OCI-LY1 (cell line): ENCODE results near the gene CACNG5.

Source experiments
- EZH2 ChIP-seq: fragments of 200-600 bp; sonication (generic), shearing (Covaris generic); IDR thresholded peaks from 2 replicates; pipeline ENCODE4 v1.8.0; 2017; ENCODE audit warnings: borderline replicate concordance, mixed run types, mild to moderate bottlenecking, antibody characterized with exemption, low read length, moderate library complexity, mixed read lengths
- TF ChIP-seq, protein P1 (sequence below): fragments of 200-600 bp; sonication (generic), shearing (Covaris generic); IDR thresholded peaks from 2 replicates; pipeline ENCODE4 v1.5.1; 2017; ENCODE audit warnings: mild to moderate bottlenecking, antibody characterized with exemption, low read length, moderate library complexity, mixed read lengths

DNA sequence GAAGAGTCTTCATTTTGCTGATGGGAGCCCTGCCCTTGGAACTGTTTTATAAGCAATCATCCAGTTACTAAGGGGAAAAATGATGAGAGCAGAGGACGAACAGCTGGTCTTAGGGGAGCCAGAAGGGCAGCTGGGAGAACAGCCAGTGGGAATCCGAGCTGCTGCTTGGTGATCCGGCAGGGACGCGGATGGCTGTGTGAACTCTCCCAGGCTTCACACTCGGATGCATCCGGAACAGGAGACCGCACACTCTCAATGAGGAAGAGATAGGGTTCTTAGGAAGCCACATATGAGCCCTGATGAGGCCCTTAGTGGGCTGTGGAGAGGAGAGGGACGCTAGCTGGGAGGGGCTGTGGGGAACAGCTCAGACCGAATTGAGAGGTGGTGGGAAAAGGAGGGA is 5.0 kb upstream of the CACNG5 start:
- TF ChIP-seq, protein P1, sequence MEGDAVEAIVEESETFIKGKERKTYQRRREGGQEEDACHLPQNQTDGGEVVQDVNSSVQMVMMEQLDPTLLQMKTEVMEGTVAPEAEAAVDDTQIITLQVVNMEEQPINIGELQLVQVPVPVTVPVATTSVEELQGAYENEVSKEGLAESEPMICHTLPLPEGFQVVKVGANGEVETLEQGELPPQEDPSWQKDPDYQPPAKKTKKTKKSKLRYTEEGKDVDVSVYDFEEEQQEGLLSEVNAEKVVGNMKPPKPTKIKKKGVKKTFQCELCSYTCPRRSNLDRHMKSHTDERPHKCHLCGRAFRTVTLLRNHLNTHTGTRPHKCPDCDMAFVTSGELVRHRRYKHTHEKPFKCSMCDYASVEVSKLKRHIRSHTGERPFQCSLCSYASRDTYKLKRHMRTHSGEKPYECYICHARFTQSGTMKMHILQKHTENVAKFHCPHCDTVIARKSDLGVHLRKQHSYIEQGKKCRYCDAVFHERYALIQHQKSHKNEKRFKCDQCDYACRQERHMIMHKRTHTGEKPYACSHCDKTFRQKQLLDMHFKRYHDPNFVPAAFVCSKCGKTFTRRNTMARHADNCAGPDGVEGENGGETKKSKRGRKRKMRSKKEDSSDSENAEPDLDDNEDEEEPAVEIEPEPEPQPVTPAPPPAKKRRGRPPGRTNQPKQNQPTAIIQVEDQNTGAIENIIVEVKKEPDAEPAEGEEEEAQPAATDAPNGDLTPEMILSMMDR = no peak
- no peak for TF ChIP-seq EZH2
